HepG2 (cell line): ENCODE results near the gene SRCAP. TPM values are rescaled to one million over a fixed set of nuclear protein-coding genes. Genes with fewer than 3 reads are reported as not detected.
A peak's percentile ranks its signal among the peaks of the same experiment; 100 is the strongest.

Experiments
- ARNTL ChIP-seq: sonication (generic); formaldehyde crosslinking; IDR thresholded peaks from 2 replicates; pipeline ENCODE4 v1.4.0; 2020; ENCODE audit warnings: mild to moderate bottlenecking, missing genetic modification reagents
- BRCA1 ChIP-seq: sonication (generic); formaldehyde crosslinking; IDR thresholded peaks from 2 replicates; pipeline ENCODE4 v1.4.0; 2020; ENCODE audit warnings: missing genetic modification reagents
- ELF3 ChIP-seq: IDR thresholded peaks from 2 replicates; pipeline ENCODE4 v1.6.1; 2016; ENCODE audit warnings: missing genetic modification reagents, missing compliant biosample characterization
- FOXJ3 ChIP-seq: sonication (generic); formaldehyde crosslinking; IDR thresholded peaks from 2 replicates; pipeline ENCODE4 v1.4.0; 2020; ENCODE audit warnings: missing genetic modification reagents, mild to moderate bottlenecking, borderline replicate concordance
- KDM2A ChIP-seq: sonication (generic); formaldehyde crosslinking; IDR thresholded peaks from 2 replicates; pipeline ENCODE4 v1.4.0; 2020; ENCODE audit warnings: low read depth, missing genetic modification reagents, borderline replicate concordance
- MED13 ChIP-seq: sonication (generic); formaldehyde crosslinking; IDR thresholded peaks from 2 replicates; pipeline ENCODE4 v1.5.0; 2020; ENCODE audit warnings: missing genetic modification reagents
- MEIS2 ChIP-seq: sonication (generic); formaldehyde crosslinking; IDR thresholded peaks from 2 replicates; pipeline ENCODE4 v1.9.0; 2021; ENCODE audit warnings: mild to moderate bottlenecking, missing genetic modification reagents
- MTA1 ChIP-seq: sonication (generic); formaldehyde crosslinking; IDR thresholded peaks from 2 replicates; pipeline ENCODE4 v1.4.0; 2020; ENCODE audit warnings: missing genetic modification reagents, mild to moderate bottlenecking, borderline replicate concordance
- ONECUT2 ChIP-seq: sonication (generic); formaldehyde crosslinking; IDR thresholded peaks from 2 replicates; pipeline ENCODE4 v1.4.0; 2020; ENCODE audit warnings: missing genetic modification reagents
- RFX1 ChIP-seq: fragments of 450-650 bp; IDR thresholded peaks from 2 replicates; pipeline ENCODE4 v1.6.1; 2017
- SMARCE1 ChIP-seq: fragments of 450-650 bp; IDR thresholded peaks from 2 replicates; pipeline ENCODE4 v1.6.1; 2017; ENCODE audit warnings: borderline replicate concordance
- SRSF1 ChIP-seq: fragments of 200-400 bp; formaldehyde crosslinking; optimal IDR thresholded peaks from 2 replicates; pipeline ENCODE3; 2017; ENCODE audit warnings: mild to moderate bottlenecking, low read depth, low read length, moderate library complexity
- TOPORS ChIP-seq: sonication (generic); formaldehyde crosslinking; IDR thresholded peaks from 2 replicates; pipeline ENCODE4 v1.8.0; 2023; ENCODE audit warnings: mild to moderate bottlenecking, missing genetic modification reagents
- ZBTB38 ChIP-seq: sonication (generic); formaldehyde crosslinking; IDR thresholded peaks from 2 replicates; pipeline ENCODE4 v1.5.1; 2020; ENCODE audit warnings: mild to moderate bottlenecking, missing genetic modification reagents
- ZFP36 ChIP-seq: fragments of 150-350 bp; IDR thresholded peaks from 2 replicates; pipeline ENCODE4 v1.6.1; 2018; ENCODE audit warnings: borderline replicate concordance, low read length, low read depth; ENCODE audit not compliant: partially characterized antibody
- ZIK1 ChIP-seq: sonication (generic); formaldehyde crosslinking; IDR thresholded peaks from 2 replicates; pipeline ENCODE4 v1.5.0; 2020; ENCODE audit warnings: mild to moderate bottlenecking, low read depth, missing genetic modification reagents, borderline replicate concordance
- ZNF274 ChIP-seq: sonication (generic); formaldehyde crosslinking; IDR thresholded peaks from 2 replicates; pipeline ENCODE4 v1.5.1; 2020; ENCODE audit warnings: mild to moderate bottlenecking, missing genetic modification reagents
- ZNF781 ChIP-seq: sonication (generic); formaldehyde crosslinking; IDR thresholded peaks from 2 replicates; pipeline ENCODE4 v1.5.1; 2020; ENCODE audit warnings: borderline replicate concordance, mild to moderate bottlenecking, missing genetic modification reagents; ENCODE audit errors: not compliant biosample characterization
- polyA plus RNA-seq, 8 experiments: library from polyadenylated mRNA; depleted of rRNA in 3 of 8; stranded (reverse) in 7 of 8; unstranded in 1 of 8; fragments of >200 nt; fragmentation: Illumina TruSeq in 4 of 8; extraction: Trizol in 4 of 8; gene quantifications; 2 replicates each; pipeline versions ENCODE4 v1.2.1 to v1.2.3, GENCODE V29; 2011 to 2016; ENCODE audit warnings: low read depth in 4 of 8, missing spikeins in 1 of 8, mixed read lengths in 1 of 8; ENCODE audit not compliant: insufficient read depth in 1 of 8
- total RNA-seq, 5 experiments: library from RNA; depleted of rRNA; stranded (reverse); fragments of >200 nt; fragmentation: Illumina TruSeq; extraction: Trizol; gene quantifications; 2 replicates each; pipeline ENCODE4 v1.2.3, GENCODE V29; 2016; ENCODE audit warnings: low read depth in 1 of 5
- TF ChIP-seq, protein P1 (sequence below): sonication (generic); formaldehyde crosslinking; IDR thresholded peaks from 2 replicates; pipeline ENCODE4 v1.4.0; 2020; ENCODE audit warnings: missing genetic modification reagents, mild to moderate bottlenecking, borderline replicate concordance
- TF ChIP-seq, protein P2 (sequence below), 2 experiments: sonication (generic) in 1 of 2; formaldehyde crosslinking in 1 of 2; IDR thresholded peaks; 2 replicates each; pipeline versions ENCODE4 v1.4.0 to v1.6.1; 2018 to 2020; ENCODE audit warnings: missing genetic modification reagents in 2 of 2, borderline replicate concordance in 1 of 2, low read depth in 1 of 2, mild to moderate bottlenecking in 1 of 2, missing biosample characterization in 1 of 2

SRCAP gene
- total and polyA plus RNA-seq, 2 of the 13 experiments (the other 11 are each of a cell fraction or from before 2014, with no cell fraction given), result 4.9 to 9.0 TPM

DNA sequence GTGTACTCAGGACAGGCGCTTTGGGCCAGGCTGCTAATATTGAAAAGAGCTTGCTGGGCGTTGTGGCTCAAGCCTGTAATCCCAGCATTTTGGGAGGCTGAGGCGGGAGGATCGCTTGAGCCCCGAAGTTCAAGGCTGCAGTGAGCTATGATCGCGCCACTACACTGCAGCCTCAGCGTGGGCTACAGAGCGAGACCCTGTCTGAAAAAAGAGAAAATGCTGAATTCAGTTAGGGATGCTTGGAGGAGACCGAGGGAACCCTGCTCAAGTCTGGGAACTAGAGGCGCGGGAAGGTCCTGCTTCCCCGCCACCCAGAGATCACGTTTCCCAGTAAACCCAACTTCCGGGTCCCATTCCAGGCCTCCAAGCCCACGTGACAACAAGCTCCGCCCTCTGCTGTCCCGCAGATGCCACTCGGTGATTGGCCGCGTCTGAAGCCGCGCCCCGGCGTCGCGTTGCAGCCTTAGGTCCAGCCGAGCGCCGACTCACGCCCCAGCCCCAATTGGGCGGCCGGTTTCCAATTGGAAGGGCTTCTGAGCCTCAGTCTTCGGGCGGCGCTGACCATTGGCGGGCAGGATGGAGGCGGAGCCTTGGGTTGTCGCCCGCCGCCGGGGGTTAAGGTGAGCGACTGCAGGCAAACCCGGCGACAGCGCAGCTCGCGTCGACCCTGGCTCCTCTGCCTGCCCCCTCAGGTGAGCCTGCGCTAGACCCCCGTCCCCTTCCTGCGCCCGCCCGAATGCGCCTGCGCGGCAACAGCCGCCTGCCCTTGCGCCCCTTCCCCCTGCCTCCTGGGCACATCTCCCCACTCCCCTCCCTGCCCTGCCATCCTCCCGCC is 49.0 kb downstream of the SRCAP start, which contains the start of gene PHKG2 (continued):
- TF ChIP-seq, protein P1, sequence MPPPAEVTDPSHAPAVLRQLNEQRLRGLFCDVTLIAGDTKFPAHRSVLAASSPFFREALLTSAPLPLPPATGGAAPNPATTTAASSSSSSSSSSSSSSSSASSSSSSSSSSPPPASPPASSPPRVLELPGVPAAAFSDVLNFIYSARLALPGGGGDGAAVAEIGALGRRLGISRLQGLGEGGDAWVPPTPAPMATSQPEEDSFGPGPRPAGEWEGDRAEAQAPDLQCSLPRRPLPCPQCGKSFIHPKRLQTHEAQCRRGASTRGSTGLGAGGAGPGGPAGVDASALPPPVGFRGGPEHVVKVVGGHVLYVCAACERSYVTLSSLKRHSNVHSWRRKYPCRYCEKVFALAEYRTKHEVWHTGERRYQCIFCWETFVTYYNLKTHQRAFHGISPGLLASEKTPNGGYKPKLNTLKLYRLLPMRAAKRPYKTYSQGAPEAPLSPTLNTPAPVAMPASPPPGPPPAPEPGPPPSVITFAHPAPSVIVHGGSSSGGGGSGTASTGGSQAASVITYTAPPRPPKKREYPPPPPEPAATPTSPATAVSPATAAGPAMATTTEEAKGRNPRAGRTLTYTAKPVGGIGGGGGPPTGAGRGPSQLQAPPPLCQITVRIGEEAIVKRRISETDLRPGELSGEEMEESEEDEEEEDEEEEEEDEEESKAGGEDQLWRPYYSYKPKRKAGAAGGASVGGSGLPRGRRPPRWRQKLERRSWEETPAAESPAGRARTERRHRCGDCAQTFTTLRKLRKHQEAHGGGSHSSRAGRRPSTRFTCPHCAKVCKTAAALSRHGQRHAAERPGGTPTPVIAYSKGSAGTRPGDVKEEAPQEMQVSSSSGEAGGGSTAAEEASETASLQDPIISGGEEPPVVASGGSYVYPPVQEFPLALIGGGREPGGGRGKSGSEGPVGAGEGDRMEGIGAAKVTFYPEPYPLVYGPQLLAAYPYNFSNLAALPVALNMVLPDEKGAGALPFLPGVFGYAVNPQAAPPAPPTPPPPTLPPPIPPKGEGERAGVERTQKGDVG, result peak; percentile 66; the same call in 1 of the 2 replicates
- TF ChIP-seq SMARCE1 (no peak), ONECUT2 (CRISPR knock-in tag) (peak; percentile 41; the same call in 1 of the 2 replicates), RFX1 (no peak; the same call in 1 of the 2 replicates), ELF3 (peak; percentile 96), MEIS2 (peak; percentile 31; the same call in 1 of the 2 replicates), FOXJ3 (CRISPR knock-in tag) (peak; percentile 57; the same call in 1 of the 2 replicates), ZNF274 (CRISPR knock-in tag) (peak; percentile 58; the same call in 1 of the 2 replicates), BRCA1 (CRISPR knock-in tag) (peak; percentile 84; the same call in 1 of the 2 replicates), MTA1 (CRISPR knock-in tag) (no peak), TOPORS (CRISPR knock-in tag) (peak; percentile 50; the same call in 1 of the 2 replicates), ZFP36 (no peak), ARNTL (CRISPR knock-in tag) (peak; percentile 99), ZIK1 (CRISPR knock-in tag) (peak; percentile 64; the same call in 1 of the 2 replicates), ZNF781 (CRISPR knock-in tag) (peak; percentile 90), KDM2A (peak; percentile 98), ZBTB38 (peak; percentile 74; the same call in 1 of the 2 replicates), MED13 (CRISPR knock-in tag) (peak; percentile 28), SRSF1 (peak; percentile 36)
- TF ChIP-seq, protein P2, sequence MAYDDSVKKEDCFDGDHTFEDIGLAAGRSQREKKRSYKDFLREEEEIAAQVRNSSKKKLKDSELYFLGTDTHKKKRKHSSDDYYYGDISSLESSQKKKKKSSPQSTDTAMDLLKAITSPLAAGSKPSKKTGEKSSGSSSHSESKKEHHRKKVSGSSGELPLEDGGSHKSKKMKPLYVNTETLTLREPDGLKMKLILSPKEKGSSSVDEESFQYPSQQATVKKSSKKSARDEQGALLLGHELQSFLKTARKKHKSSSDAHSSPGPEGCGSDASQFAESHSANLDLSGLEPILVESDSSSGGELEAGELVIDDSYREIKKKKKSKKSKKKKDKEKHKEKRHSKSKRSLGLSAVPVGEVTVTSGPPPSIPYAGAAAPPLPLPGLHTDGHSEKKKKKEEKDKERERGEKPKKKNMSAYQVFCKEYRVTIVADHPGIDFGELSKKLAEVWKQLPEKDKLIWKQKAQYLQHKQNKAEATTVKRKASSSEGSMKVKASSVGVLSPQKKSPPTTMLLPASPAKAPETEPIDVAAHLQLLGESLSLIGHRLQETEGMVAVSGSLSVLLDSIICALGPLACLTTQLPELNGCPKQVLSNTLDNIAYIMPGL (CRISPR knock-in tag; IDR thresholded peaks at IDR 0.05; ENCODE audit: borderline replicate concordance in 1 of 2, low read depth in 1 of 2), result peak; percentile 7 to 47; a peak in 2 of 4 replicates
